ENCODE results near the gene NYAP2. TPM values are rescaled to one million over a fixed set of nuclear protein-coding genes. Genes with fewer than 3 reads are reported as not detected.

NYAP2 gene
- total RNA-seq, 1 donor from 2014 or later = not detected

- TF ChIP-seq, protein P1, sequence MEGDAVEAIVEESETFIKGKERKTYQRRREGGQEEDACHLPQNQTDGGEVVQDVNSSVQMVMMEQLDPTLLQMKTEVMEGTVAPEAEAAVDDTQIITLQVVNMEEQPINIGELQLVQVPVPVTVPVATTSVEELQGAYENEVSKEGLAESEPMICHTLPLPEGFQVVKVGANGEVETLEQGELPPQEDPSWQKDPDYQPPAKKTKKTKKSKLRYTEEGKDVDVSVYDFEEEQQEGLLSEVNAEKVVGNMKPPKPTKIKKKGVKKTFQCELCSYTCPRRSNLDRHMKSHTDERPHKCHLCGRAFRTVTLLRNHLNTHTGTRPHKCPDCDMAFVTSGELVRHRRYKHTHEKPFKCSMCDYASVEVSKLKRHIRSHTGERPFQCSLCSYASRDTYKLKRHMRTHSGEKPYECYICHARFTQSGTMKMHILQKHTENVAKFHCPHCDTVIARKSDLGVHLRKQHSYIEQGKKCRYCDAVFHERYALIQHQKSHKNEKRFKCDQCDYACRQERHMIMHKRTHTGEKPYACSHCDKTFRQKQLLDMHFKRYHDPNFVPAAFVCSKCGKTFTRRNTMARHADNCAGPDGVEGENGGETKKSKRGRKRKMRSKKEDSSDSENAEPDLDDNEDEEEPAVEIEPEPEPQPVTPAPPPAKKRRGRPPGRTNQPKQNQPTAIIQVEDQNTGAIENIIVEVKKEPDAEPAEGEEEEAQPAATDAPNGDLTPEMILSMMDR (IDR thresholded peaks at IDR 0.05) = no peak
- DNase-seq (ENCODE audit: low spot score in 2 of 2) = no peak
- Histone ChIP-seq H3K4me3 (no peak overlapping the region), H3K27me3 (no peaks in the 10 kb centered on the region), H3K4me1 (no peaks in the 10 kb centered on the region), H3K9me3 (no peaks in the 10 kb centered on the region), H3K27ac (no peak overlapping the region), H3K36me3 (no peaks in the 10 kb centered on the region)
- intact Hi-C loops (cut with DNase I) = no loop called here
Observed at GRCh38 chr2:225458431-225459117, 59.1 kb downstream of the NYAP2 start.

DNA sequence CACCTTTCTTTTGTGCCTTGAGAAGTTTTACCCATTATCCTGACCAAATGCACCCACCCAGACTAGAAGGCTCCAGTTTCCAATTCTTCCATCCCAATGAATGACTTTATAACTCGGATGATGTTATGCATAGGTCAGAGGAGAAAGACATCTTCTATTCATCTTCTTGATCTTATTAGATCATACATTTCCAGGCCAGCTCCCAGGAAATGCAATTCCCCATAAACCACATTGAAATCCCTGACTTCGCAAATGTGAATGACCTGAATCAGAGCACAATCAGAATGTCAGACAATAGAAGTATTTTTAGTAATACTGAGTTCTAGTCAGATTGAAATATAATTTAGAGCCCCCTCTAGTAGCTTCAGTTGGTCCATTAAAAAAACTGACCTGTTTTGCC is 62.9 kb downstream of the NYAP2 start:
- no peaks in the 10 kb centered on the region for H3K9me3 ChIP-seq
- no peaks in the 10 kb centered on the region for H3K4me1 ChIP-seq
- no peak for DNase-seq (ENCODE audit: low spot score in 2 of 2)
- H3K27me3 ChIP-seq = no peaks in the 10 kb centered on the region
- TF ChIP-seq, protein P1 (IDR thresholded peaks at IDR 0.05) = no peak
- no peaks in the 10 kb centered on the region for H3K36me3 ChIP-seq
- H3K27ac ChIP-seq = no peak overlapping the region
- H3K4me3 ChIP-seq = no peak overlapping the region
- intact Hi-C loops (cut with DNase I) = no loop called here

DNA sequence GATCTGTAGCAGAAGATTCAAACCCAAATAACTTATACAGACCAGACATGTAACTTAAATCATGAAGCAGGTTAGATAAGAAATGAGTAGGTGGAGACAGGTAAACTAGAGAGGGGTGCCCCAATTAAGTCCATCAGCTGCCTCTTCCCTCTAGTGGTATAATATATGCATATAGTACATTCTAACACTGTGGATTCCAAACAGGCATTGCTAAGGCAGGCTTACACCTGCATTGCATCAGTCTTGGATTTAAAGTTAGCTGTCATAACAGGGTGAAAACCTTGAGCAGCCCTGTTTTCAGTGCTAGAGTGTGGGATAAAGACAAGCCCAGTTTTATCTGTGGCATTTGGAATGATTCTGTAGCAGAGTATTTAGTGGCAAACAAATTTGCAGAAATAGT is 63.4 kb downstream of the NYAP2 start:
- Histone ChIP-seq H3K4me3 (no peak overlapping the region), H3K36me3 (no peaks in the 10 kb centered on the region), H3K9me3 (no peaks in the 10 kb centered on the region), H3K4me1 (no peaks in the 10 kb centered on the region), H3K27ac (no peak overlapping the region), H3K27me3 (no peaks in the 10 kb centered on the region)
- DNase-seq (ENCODE audit: low spot score in 2 of 2) = no peak
- TF ChIP-seq, protein P1 (IDR thresholded peaks at IDR 0.05) = no peak
- intact Hi-C loops (cut with DNase I) = no loop called here

GRCh38 chr2:225463449-225463848 is 63.9 kb downstream of the NYAP2 start:
- Histone ChIP-seq H3K27ac (no peak overlapping the region), H3K36me3 (no peaks in the 10 kb centered on the region), H3K4me3 (no peak overlapping the region), H3K9me3 (no peaks in the 10 kb centered on the region), H3K27me3 (no peaks in the 10 kb centered on the region), H3K4me1 (no peaks in the 10 kb centered on the region)
- TF ChIP-seq, protein P1 (IDR thresholded peaks at IDR 0.05) = no peak
- intact Hi-C loops (cut with DNase I) = no loop called here
- no peak for DNase-seq (ENCODE audit: low spot score in 2 of 2)

DNA sequence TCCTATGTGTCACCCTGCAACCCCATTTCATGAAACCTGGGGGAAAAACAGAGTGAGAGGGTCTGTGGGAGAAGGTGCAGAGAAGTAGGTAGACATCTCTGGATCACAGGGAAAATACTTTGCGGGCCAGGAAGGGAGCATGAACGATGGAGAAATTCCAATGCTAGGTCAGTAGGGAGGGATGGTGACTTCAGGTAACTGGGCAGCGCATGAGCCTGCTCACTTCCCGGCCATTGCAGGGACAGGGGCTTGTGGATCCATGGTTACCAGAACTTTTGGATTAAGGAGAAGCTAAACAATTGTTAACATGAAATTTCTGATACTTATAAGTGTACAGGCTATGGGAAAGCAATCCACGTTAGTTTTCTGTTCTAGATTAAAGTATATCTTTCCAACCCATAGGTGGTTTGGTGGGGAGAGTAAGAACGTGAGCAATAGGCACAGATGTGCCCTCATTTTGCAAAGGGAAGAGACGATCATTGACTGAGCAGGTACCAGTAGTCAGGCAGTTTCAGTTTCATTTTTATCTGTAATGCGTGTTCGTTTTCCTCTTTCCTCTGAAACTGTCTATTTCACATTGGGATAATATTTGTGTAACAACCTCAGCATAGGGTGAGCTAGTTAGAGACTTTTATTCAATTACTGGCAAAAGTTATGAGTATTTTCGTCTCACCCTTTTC is 65.0 kb downstream of the NYAP2 start:
- Histone ChIP-seq H3K4me1 (no peaks in the 10 kb centered on the region), H3K4me3 (no peak overlapping the region), H3K27ac (no peak overlapping the region), H3K9me3 (no peaks in the 10 kb centered on the region), H3K36me3 (no peaks in the 10 kb centered on the region), H3K27me3 (no peaks in the 10 kb centered on the region)
- intact Hi-C loops (cut with DNase I) = no loop called here
- TF ChIP-seq, protein P1 (IDR thresholded peaks at IDR 0.05) = no peak
- DNase-seq (ENCODE audit: low spot score in 2 of 2) = no peak
